B cell (primary cell): Measurements from ENCODE around the gene NOXA1. TPM values are rescaled to one million over a fixed set of nuclear protein-coding genes. Genes with fewer than 3 reads are reported as not detected.

Experiments used
- ATAC-seq: fragments of 200-7000 bp; cut with Tn5 transposase; one replicate; pipeline ENCODE4 v1.10.0; 2021; ENCODE audit warnings: low read depth, mild to moderate bottlenecking, moderate number of reproducible peaks, moderate library complexity
- CTCF ChIA-PET: fragments of 350-600 bp; sonication (Branson Sonifier 250); formaldehyde crosslinking; loops from one replicate; lab custom pipeline; 2021; ENCODE audit warnings: antibody characterized with exemption, inconsistent platforms; lab: Charles Lee
- POLR2A ChIA-PET: fragments of 350-600 bp; sonication (Branson Sonifier 250); formaldehyde crosslinking; loops from one replicate; lab custom pipeline; 2021; ENCODE audit warnings: antibody characterized with exemption; lab: Charles Lee
- DNase-seq: peaks from one replicate; pipeline ENCODE4 v3.0.0; 2013
- H2AFZ ChIP-seq: 2 replicates; pipeline ENCODE4 v1.6.1; 2012; ENCODE audit warnings: mild to moderate bottlenecking, low read depth, low read length; ENCODE audit not compliant: insufficient read depth, poor library complexity, severe bottlenecking
- H3K27ac ChIP-seq, 2 donors: 1 replicate in 1 of 2; 2 replicates in 1 of 2; pipeline ENCODE4 v1.5.1; 2012 to 2013; ENCODE audit warnings: low read length in 2 of 2, mild to moderate bottlenecking in 2 of 2, moderate library complexity in 1 of 2
- H3K27me3 ChIP-seq, 4 experiments: fragments of 200-600 bp in 1 of 4; sonication (generic) in 1 of 4; replicated peaks in 1 of 4; 1 replicate in 2 of 4; 2 replicates in 2 of 4; pipeline versions ENCODE4 v1.6.1 to v1.7.0; 2013 to 2016; ENCODE audit warnings: low read length in 3 of 4, mild to moderate bottlenecking in 2 of 4, mixed read lengths in 1 of 4, moderate library complexity in 1 of 4; ENCODE audit not compliant: insufficient read depth in 4 of 4, control insufficient read depth in 3 of 4; ENCODE audit errors: control extremely low read depth in 1 of 4
- H3K36me3 ChIP-seq, 2 experiments: replicated peaks in 1 of 2; 1 replicate in 1 of 2; 2 replicates in 1 of 2; pipeline versions ENCODE4 v1.6.1 to v1.7.1; 2013; ENCODE audit warnings: low read length in 1 of 2; ENCODE audit not compliant: insufficient read depth in 2 of 2, control insufficient read depth in 1 of 2; ENCODE audit errors: control extremely low read depth in 1 of 2, extremely low read depth in 1 of 2
- H3K4me1 ChIP-seq, 2 donors: fragments of 200-600 bp in 1 of 2; sonication (generic) in 1 of 2; 1 replicate in 1 of 2; 2 replicates in 1 of 2; pipeline versions ENCODE4 v1.5.1 to v1.6.1; 2013 to 2017; ENCODE audit warnings: low read length in 2 of 2; ENCODE audit not compliant: control insufficient read depth in 2 of 2, insufficient read depth in 2 of 2
- H3K4me2 ChIP-seq: replicated peaks from 2 replicates; pipeline ENCODE3; 2012; ENCODE audit warnings: mild to moderate bottlenecking, low read depth, low read length; ENCODE audit not compliant: poor library complexity, severe bottlenecking
- H3K4me3 ChIP-seq, 5 experiments: fragments of 200-600 bp in 1 of 5; sonication (generic) in 1 of 5; 1 replicate in 3 of 5; 2 replicates in 2 of 5; pipeline versions ENCODE4 v1.5.1 to v1.7.0; 2011 to 2016; ENCODE audit warnings: low read length in 4 of 5, mild to moderate bottlenecking in 4 of 5, low read depth in 2 of 5, control low read depth in 1 of 5, moderate library complexity in 1 of 5; ENCODE audit not compliant: insufficient read depth in 1 of 5; ENCODE audit errors: control extremely low read depth in 1 of 5, extremely low read depth in 1 of 5
- H3K79me2 ChIP-seq: fragments of 200-600 bp; sonication (generic); one replicate; pipeline ENCODE4 v1.6.0; 2016; ENCODE audit warnings: low read length; ENCODE audit not compliant: control insufficient read depth, insufficient read depth
- H3K9ac ChIP-seq: fragments of 200-600 bp; sonication (generic); 2 replicates; pipeline ENCODE4 v1.6.1; 2017; ENCODE audit warnings: mild to moderate bottlenecking, low read length, moderate library complexity
- H3K9me3 ChIP-seq, 3 donors: one replicate each; pipeline versions ENCODE4 v1.6.1 to v1.7.1; 2013; ENCODE audit warnings: low read length in 2 of 3; ENCODE audit not compliant: control insufficient read depth in 2 of 3, insufficient read depth in 1 of 3; ENCODE audit errors: control extremely low read depth in 1 of 3
- H4K20me1 ChIP-seq: 2 replicates; pipeline ENCODE4 v1.6.0; 2012; ENCODE audit warnings: mild to moderate bottlenecking, low read length; ENCODE audit not compliant: insufficient read depth, control insufficient read depth, poor library complexity, severe bottlenecking
- H3K27ac Mint-ChIP-seq: one replicate; pipeline ENCODE4 v1.8.0; 2021; ENCODE audit warnings: mixed read lengths
- H3K27me3 Mint-ChIP-seq: one replicate; pipeline ENCODE4 v1.8.0; 2021; ENCODE audit warnings: mixed read lengths
- H3K4me1 Mint-ChIP-seq: one replicate; pipeline ENCODE4 v1.8.0; 2021; ENCODE audit warnings: mixed read lengths
- H3K4me3 Mint-ChIP-seq: one replicate; pipeline ENCODE4 v1.8.0; 2021; ENCODE audit warnings: mixed read lengths
- H3K9me3 Mint-ChIP-seq: one replicate; pipeline ENCODE4 v1.8.0; 2022; ENCODE audit warnings: mixed read lengths; ENCODE audit not compliant: insufficient read depth
- EZH2 ChIP-seq: IDR thresholded peaks from 2 replicates; pipeline ENCODE4 v1.6.1; 2012; ENCODE audit warnings: borderline replicate concordance, low read depth, mild to moderate bottlenecking, moderate library complexity, low read length; ENCODE audit not compliant: insufficient read depth, poor library complexity, severe bottlenecking
- WGBS: methylation state at CpG from one replicate; pipeline ENCODE4 v1.1.5; 2013; ENCODE audit warnings: missing lambda C conversion rate; ENCODE audit not compliant: insufficient coverage; 5-methylcytosine and 5-hydroxymethylcytosine counted together
- intact Hi-C: fragments of 100-400 bp; cut with micrococcal nuclease; formaldehyde crosslinking; loops from one replicate; pipeline ENCODE4 v1.10.0; 2022
- polyA plus RNA-seq: library from polyadenylated mRNA; depleted of rRNA; stranded (reverse); fragments of >200 nt; gene quantifications from 2 replicates; pipeline ENCODE4 v1.2.3, GENCODE V29; 2012
- total RNA-seq, 2 donors: library from RNA; stranded (reverse); fragments of 120-200 nt in 1 of 2; gene quantifications; 1 replicate in 1 of 2; 2 replicates in 1 of 2; pipeline versions ENCODE4 v1.2.3 to v1.2.4, GENCODE V29; 2013 to 2022
- TF ChIP-seq, protein P1 (sequence below): fragments of 200-600 bp; IDR thresholded peaks from one replicate; pipeline ENCODE4 v1.8.0; 2022; ENCODE audit warnings: antibody characterized with exemption, mild to moderate bottlenecking

Gene NOXA1
- total and polyA plus RNA-seq, 2 donors (not counting 1 experiment from before 2014, with no cell fraction given) = 5.7 to 7.7 TPM

GRCh38 chr9:137387891-137388560 is 35.2 kb upstream of the NOXA1 start:
- Histone ChIP-seq H3K9me3 (no peaks in the 10 kb centered on the region), H3K79me2 (peaks cover 2% of the 10 kb centered on the region), H3K4me3 (no peak overlapping the region), H2AFZ (peak overlapping the region; percentile 54), H3K36me3 (peaks cover 0 to 4% of the 10 kb centered on the region in 2 experiments), H3K4me2 (peak overlapping the region; percentile 68), H3K27ac (no peak overlapping the region), H4K20me1 (no peaks in the 10 kb centered on the region), H3K27me3 (no peaks in the 10 kb centered on the region), H3K9ac (no peak overlapping the region), H3K4me1 (peaks cover 9 to 13% of the 10 kb centered on the region in 2 donors)
- Mint-ChIP-seq H3K27ac (no peak overlapping the region), H3K27me3 (no peaks in the 10 kb centered on the region), H3K4me1 (peaks cover 3% of the 10 kb centered on the region), H3K4me3 (no peak overlapping the region), H3K9me3 (no peaks in the 10 kb centered on the region)
- intact Hi-C loops = no loop called here
- WGBS = 90% methylated on average over 23 of the region's 26 CpGs
- ChIA-PET POLR2A (no interaction called here), CTCF (no interaction called here)
- ATAC-seq (no peak), DNase-seq (no peak)
- TF ChIP-seq EZH2 = no peak
- TF ChIP-seq, protein P1, sequence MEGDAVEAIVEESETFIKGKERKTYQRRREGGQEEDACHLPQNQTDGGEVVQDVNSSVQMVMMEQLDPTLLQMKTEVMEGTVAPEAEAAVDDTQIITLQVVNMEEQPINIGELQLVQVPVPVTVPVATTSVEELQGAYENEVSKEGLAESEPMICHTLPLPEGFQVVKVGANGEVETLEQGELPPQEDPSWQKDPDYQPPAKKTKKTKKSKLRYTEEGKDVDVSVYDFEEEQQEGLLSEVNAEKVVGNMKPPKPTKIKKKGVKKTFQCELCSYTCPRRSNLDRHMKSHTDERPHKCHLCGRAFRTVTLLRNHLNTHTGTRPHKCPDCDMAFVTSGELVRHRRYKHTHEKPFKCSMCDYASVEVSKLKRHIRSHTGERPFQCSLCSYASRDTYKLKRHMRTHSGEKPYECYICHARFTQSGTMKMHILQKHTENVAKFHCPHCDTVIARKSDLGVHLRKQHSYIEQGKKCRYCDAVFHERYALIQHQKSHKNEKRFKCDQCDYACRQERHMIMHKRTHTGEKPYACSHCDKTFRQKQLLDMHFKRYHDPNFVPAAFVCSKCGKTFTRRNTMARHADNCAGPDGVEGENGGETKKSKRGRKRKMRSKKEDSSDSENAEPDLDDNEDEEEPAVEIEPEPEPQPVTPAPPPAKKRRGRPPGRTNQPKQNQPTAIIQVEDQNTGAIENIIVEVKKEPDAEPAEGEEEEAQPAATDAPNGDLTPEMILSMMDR = no peak

DNA sequence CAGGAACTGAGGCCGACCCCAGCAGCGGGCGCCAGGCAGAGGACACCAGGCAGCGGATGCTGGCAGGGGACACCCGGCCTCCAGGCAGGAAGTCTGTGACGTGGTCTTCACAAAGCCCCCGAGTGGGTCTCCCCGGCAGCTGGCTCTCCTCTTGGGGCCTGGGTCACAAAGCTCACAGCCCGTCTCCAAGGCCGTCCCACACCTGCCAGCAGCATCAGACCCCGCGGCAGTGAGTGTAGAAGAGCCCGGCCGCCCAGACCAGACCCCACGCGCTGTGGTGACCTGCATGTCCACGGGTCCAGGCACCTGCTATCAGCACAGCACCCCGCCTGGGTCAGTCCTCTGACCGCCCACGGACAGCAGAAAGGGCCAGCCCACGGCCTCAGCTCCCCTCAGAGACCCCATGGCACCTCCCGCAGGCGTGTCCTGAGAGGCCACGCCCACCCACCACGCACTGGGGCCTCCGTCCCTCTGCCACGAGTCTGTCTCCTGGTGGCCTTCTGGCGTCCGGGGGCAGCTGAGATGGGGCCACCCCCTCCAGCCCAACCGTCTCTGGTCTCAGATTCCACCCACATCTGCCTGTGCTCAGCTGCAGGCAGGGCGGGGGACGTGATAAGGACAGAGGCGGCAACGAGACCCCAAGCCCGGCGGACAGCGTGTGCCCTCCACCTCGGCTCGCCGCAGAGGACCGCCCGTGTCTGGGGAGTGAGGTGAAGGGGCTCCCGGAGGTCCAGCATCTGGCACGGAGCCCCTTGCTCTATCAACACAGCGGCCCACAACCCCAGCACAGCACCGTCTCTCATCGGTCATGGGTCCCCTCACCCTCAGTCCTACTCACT is 34.4 kb upstream of the NOXA1 start:
- CTCF ChIA-PET = no interaction called here

More for the DNA sequence above, 34.4 kb upstream of the NOXA1 start:
- no peak overlapping the region for H3K9ac ChIP-seq
- H2AFZ ChIP-seq = no peak overlapping the region
- H3K27ac ChIP-seq = no peak overlapping the region
- H3K27me3 Mint-ChIP-seq = no peaks in the 10 kb centered on the region
- DNase-seq (no peak), ATAC-seq (no peak)
- no peaks in the 10 kb centered on the region for H3K9me3 Mint-ChIP-seq
- no peak overlapping the region for H3K27ac Mint-ChIP-seq
- H3K4me3 ChIP-seq = no peak overlapping the region
- no peak for TF ChIP-seq EZH2
- TF ChIP-seq, protein P1 = no peak
- WGBS = 90% methylated on average over 35 of the region's 47 CpGs
- H3K4me2 ChIP-seq = no peak overlapping the region
- H3K79me2 ChIP-seq = peaks cover 2% of the 10 kb centered on the region
- peaks cover 9 to 13% of the 10 kb centered on the region in 2 donors for H3K4me1 ChIP-seq
- peaks cover 0 to 4% of the 10 kb centered on the region in 2 experiments for H3K36me3 ChIP-seq
- H3K4me3 Mint-ChIP-seq = no peak overlapping the region
- no peaks in the 10 kb centered on the region for H3K9me3 ChIP-seq
- peaks cover 3% of the 10 kb centered on the region for H3K4me1 Mint-ChIP-seq
- POLR2A ChIA-PET = no interaction called here
- no peaks in the 10 kb centered on the region for H4K20me1 ChIP-seq
- no peaks in the 10 kb centered on the region for H3K27me3 ChIP-seq
- intact Hi-C loops = no loop called here
